Measurements from ENCODE around the gene SLC25A25. TPM values are rescaled to one million over a fixed set of nuclear protein-coding genes. Genes with fewer than 3 reads are reported as not detected.

SLC25A25 gene
- total RNA-seq, 4 donors from 2014 or later, result 15.8 to 37.9 (median 24.1) TPM

DNA sequence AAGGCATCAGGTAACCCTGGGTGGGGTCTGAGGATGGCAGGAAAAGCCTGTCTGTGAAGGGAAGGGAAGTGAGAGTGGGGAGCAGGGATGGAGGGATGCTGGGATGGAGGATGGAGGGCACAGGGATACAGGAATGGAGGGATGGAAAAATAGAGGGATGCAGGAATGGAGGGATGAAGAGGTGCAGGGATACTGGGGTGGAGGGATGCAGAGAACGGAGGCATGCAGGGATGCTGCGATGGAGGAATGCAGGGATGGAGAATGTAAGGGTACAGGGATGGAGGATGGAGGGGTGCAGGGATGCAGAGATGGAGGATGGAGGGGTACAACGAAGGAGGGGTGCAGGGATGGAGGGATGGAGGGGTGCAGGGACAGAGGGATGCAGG lies 50.4 kb downstream of the SLC25A25 start:
- WGBS, 2 donors, result 41 to 58% methylated on average over 3 of the region's 3 CpGs
- TF ChIP-seq POLR2A (IDR thresholded peaks at IDR 0.05), result no peak
- no peak for TF ChIP-seq CTCF (IDR thresholded peaks at IDR 0.05)
- DNase-seq, result no peak

DNA sequence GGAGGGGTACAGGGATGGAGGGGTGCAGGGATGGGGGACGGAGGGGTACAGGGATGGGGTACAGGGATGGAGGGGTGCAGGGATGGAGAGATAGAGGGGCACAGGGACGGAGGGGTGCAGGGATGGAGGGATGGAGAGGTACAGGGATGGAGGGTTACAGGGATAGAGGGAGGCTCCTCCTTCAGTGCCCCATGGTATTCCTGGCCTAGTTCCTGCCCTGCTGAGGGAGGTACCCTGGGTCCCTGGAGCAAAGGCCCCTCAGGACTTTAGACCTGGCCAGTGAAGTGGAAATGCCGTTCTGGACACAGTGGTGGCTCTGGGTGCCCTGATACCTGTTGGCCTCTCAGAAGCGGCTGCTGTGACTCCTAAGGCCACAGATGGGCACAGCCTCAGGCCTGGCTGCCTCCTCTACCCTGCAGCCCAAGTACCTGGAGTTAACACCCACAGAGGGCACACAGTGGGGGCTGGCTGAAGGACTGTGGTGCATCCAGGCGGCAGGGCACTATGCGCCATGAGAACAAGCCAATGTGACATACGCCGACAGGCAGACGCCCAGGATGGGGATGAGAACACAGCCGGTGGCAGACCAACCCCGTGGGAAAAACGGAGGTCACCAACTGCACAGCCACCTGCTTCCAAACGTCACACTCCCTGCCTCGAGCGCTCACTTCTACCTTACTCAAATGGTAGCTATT lies 51.1 kb downstream of the SLC25A25 start:
- no peaks in the 10 kb centered on the region for H3K9me3 ChIP-seq
- no peaks in the 10 kb centered on the region for H3K27me3 ChIP-seq
- no peak overlapping the region for H3K27ac ChIP-seq
- DNase-seq, result no peak
- peaks cover 9 to 65% (median 25%) of the 10 kb centered on the region in 3 donors for H3K36me3 ChIP-seq
- WGBS, 2 donors, result 66 to 70% methylated on average over 12 to 14 of the region's 15 CpGs
- TF ChIP-seq CTCF (IDR thresholded peaks at IDR 0.05) (no peak), POLR2A (IDR thresholded peaks at IDR 0.05) (no peak)
- H3K4me3 ChIP-seq, result no peak overlapping the region
- H3K4me1 ChIP-seq, result peaks cover 0 to 12% (median 5%) of the 10 kb centered on the region in 3 donors
- intact Hi-C loops (cut with DNase I), result loop anchor here (10.0 kb wide), 1 partner anchor 84 kb away; no protein-coding TSS in a partner anchor

More for the DNA sequence above, 50.4 kb downstream of the SLC25A25 start:
- Histone ChIP-seq H3K9me3 (no peaks in the 10 kb centered on the region), H3K4me3 (no peak overlapping the region), H3K27me3 (no peaks in the 10 kb centered on the region), H3K4me1 (peaks cover 0 to 12% (median 5%) of the 10 kb centered on the region in 3 donors), H3K36me3 (peaks cover 9 to 65% (median 22%) of the 10 kb centered on the region in 3 donors), H3K27ac (no peak overlapping the region)
- intact Hi-C loops (cut with DNase I), result loop anchor here (10.0 kb wide), 1 partner anchor 84 kb away; no protein-coding TSS in a partner anchor

DNA sequence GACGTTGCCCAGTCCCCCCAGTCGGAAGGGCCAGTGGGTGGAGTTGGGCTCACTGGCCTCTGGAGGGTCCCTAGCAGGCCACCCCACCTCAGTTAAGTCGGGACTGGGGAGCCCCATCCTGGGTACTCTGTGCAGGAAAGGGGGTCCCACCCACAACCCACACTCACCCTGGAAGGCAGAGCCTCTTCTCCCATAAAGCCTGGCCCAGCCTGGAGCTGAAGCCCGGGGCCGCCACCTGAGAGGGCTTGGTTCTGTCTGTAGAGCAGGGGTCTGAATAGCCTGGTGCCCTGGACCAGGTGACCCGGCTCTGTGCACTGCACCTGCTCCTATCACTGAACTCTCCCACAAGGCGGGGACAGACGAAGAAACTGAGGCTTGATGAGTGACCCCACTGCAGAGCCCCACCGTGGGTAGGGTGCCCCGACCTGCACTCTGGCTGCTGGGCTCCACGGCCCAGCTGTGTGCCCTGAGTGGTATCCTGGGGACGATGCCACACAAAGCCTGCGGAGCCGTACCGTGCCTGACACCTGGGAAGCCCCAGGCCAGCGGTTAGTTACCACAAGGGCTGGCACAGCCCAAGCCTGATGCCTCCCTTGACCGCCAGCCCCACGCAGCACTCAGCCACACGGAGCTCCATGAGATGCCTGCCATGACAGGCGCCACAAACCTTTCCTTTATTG lies 52.2 kb downstream of the SLC25A25 start:
- no peak for DNase-seq
- Histone ChIP-seq H3K4me3 (no peak overlapping the region), H3K36me3 (peaks cover 9 to 61% (median 32%) of the 10 kb centered on the region in 3 donors), H3K27ac (no peak overlapping the region), H3K9me3 (no peaks in the 10 kb centered on the region), H3K4me1 (peaks cover 4 to 23% (median 5%) of the 10 kb centered on the region in 3 donors), H3K27me3 (no peaks in the 10 kb centered on the region)
- TF ChIP-seq POLR2A (IDR thresholded peaks at IDR 0.05), result no peak
- TF ChIP-seq CTCF (IDR thresholded peaks at IDR 0.05), result no peak
- whole genome bisulfite sequencing, 2 donors, result 65 to 72% methylated on average over 3 to 4 of the region's 20 CpGs
- intact Hi-C loops (cut with DNase I), result no loop called here

DNA sequence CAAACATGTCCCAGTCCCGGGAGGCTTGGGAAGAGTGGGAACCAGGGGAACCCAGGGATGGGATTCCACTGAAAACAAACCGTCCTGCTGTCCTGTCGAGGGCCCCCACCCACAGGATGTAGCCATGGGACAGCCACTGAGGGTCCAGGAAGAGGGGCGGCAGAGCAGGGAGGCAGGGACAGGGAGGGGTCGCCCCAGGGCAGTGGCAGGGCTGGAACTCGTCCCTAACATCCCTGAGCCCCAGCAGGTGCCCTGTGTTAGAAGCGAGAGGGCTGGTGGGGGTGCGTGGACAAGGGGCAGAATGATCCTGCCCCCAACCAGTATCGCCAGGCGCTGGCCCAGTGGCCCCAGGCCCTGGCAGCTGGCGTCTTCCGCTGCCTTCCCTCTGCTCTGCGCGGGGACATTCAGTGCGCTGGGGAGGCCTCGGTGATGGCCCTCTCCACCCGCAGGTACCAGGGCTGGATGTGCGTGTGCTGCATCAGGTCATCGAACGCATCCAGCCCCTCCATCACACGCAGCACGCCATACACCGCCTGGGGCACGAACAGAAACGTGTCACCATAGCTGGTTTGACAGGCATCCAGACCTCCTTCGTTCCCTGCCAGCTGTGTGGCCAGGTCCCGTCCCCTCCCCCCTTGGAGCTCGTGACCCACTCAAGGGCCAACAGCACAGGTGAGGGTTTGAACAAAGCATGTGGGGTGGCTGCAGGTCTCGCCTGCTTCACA lies 52.9 kb downstream of the SLC25A25 start:
- intact Hi-C loops (cut with DNase I), result no loop called here
- no peak for TF ChIP-seq POLR2A (IDR thresholded peaks at IDR 0.05)
- DNase-seq, result no peak
- no peaks in the 10 kb centered on the region for H3K27me3 ChIP-seq
- no peak overlapping the region for H3K27ac ChIP-seq
- WGBS, 2 donors, result 70 to 81% methylated on average over 5 to 8 of the region's 29 CpGs
- H3K36me3 ChIP-seq, result peaks cover 9 to 54% (median 32%) of the 10 kb centered on the region in 3 donors
- peaks cover 11 to 30% (median 11%) of the 10 kb centered on the region in 3 donors for H3K4me1 ChIP-seq
- H3K4me3 ChIP-seq, result no peak overlapping the region
- H3K9me3 ChIP-seq, result no peaks in the 10 kb centered on the region

DNA sequence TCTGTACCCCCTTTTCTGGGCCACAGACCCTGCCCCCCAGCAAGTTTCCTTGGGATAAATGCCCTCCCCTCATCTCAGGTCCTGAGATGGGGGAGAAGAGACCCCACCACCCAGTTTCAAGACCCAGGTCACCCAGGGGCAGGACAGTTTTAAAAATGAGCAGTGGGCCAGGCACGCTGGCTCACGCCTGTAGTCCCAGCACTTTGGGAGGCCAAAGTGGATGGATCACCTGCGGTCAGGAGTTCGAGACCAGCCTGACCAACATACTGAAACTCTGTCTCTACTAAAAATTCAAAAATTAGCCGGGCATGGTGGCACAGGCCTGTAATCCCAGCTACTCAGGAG lies 53.4 kb downstream of the SLC25A25 start:
- no peaks in the 10 kb centered on the region for H3K27me3 ChIP-seq
- intact Hi-C loops (cut with DNase I), result no loop called here
- H3K4me3 ChIP-seq, result no peak overlapping the region
- no peak overlapping the region for H3K27ac ChIP-seq
- 100% methylated on average over 1 of the region's 5 CpGs; no CpG with 5 or more reads in 1 of the 2 donors for WGBS, 2 donors
- H3K9me3 ChIP-seq, result no peaks in the 10 kb centered on the region
- TF ChIP-seq CTCF (IDR thresholded peaks at IDR 0.05) (no peak), POLR2A (IDR thresholded peaks at IDR 0.05) (no peak)
- H3K36me3 ChIP-seq, result peaks cover 9 to 52% (median 32%) of the 10 kb centered on the region in 3 donors
- DNase-seq, result no peak
- H3K4me1 ChIP-seq, result peaks cover 17 to 35% (median 17%) of the 10 kb centered on the region in 3 donors

All from esophagus squamous epithelium (tissue), 5 donors.